ENCODE results near the gene DCLK3. TPM values are rescaled to one million over a fixed set of nuclear protein-coding genes. Genes with fewer than 3 reads are reported as not detected.

The DCLK3 gene
- total and polyA plus RNA-seq, 10 of the 15 experiments (the other 5 are each of a cell fraction or from before 2014, with no cell fraction given): not detected

- no peak for TF ChIP-seq ZNF274 (IDR thresholded peaks at IDR 0.05; ENCODE audit: insufficient read depth, insufficient read length)
- TF ChIP-seq IRF5 (IDR thresholded peaks at IDR 0.05; ENCODE audit: borderline replicate concordance): no peak
- no peak for TF ChIP-seq E2F4 (IDR thresholded peaks at IDR 0.05; ENCODE audit: low read depth, low read length)
- TF ChIP-seq JUNB (IDR thresholded peaks at IDR 0.05): no peak
- no peak for TF ChIP-seq STAT3 (IDR thresholded peaks at IDR 0.05; ENCODE audit: low read depth, low read length)
These were observed 318 bp upstream of the DCLK3 start (continued) for GRCh38 chr3:36764704-36765038.

- Histone ChIP-seq H3K4me1 (ENCODE audit: control insufficient read depth, insufficient read depth, low read length) (no peaks in the 10 kb centered on the region), H3K4me2 (ENCODE audit: control insufficient read depth, insufficient read depth) (no peak overlapping the region), H3K4me3 (no peak overlapping the region), H2AFZ (ENCODE audit: control insufficient read depth, low read depth, low read length) (no peak overlapping the region), H3K9ac (ENCODE audit: control insufficient read depth, insufficient read depth, low read length) (no peak overlapping the region), H3K36me3 (ENCODE audit: control insufficient read depth in 2 of 2, insufficient read depth in 2 of 2, low read length in 1 of 2) (no peaks in the 10 kb centered on the region), H3K79me2 (ENCODE audit: control insufficient read depth, insufficient read depth, low read length) (no peaks in the 10 kb centered on the region), H3K27ac (ENCODE audit: control insufficient read depth, insufficient read depth) (no peak overlapping the region), H3K9me3 (replicated peaks; ENCODE audit: control insufficient read depth, insufficient read depth, low read length) (no peaks in the 10 kb centered on the region; the same call in 2 of the 3 replicates), H3K27me3 (replicated peaks in 1 of 2; ENCODE audit: control insufficient read depth in 2 of 2, insufficient read depth in 2 of 2, low read length in 1 of 2) (peaks cover 0 to 8% of the 10 kb centered on the region in 2 experiments; a peak in 3 of 4 replicates), H4K20me1 (ENCODE audit: control insufficient read depth, insufficient read depth) (peaks cover 3% of the 10 kb centered on the region; the same call in 1 of the 2 replicates)
- BruUV-seq (replicated peaks): no TSS peak
- ChIA-PET POLR2A (no interaction called here), RAD21 (ENCODE audit: unreplicated experiment) (no interaction called here), SMC1A (ENCODE audit: uncharacterized antibody, unreplicated experiment) (no interaction called here), CTCF (interaction anchor here (0.7 to 0.9 kb wide), 3 partner anchors 34 to 195 kb away, joined by 3 read pairs; no protein-coding TSS in a partner anchor)
- FAIRE-seq (no peak), DNase-seq (ENCODE audit: low read depth, low spot score) (no peak), ATAC-seq (no peak)
- in situ Hi-C loops (cut with MboI) (no loop called here), intact Hi-C loops (cut with micrococcal nuclease; ENCODE audit: unreplicated experiment) (no loop called here)
- TF ChIP-seq FOXK2 (IDR thresholded peaks at IDR 0.05): no peak
- no peak for TF ChIP-seq MEF2B (IDR thresholded peaks at IDR 0.05; ENCODE audit: partially characterized antibody, poor library complexity, severe bottlenecking)
- no peak for TF ChIP-seq MEF2A (IDR thresholded peaks at IDR 0.05; ENCODE audit: insufficient read depth, low read depth, low read length)
- no peak for TF ChIP-seq BACH1 (IDR thresholded peaks at IDR 0.05; ENCODE audit: borderline replicate concordance)
- no peak for TF ChIP-seq FOXM1 (IDR thresholded peaks at IDR 0.05; ENCODE audit: low read depth, low read length)
- 50% methylated on average over 10 of the region's 10 CpGs for WGBS (ENCODE audit: insufficient coverage, insufficient replicate concordance, low lambda C conversion rate, missing lambda C conversion rate)
These were observed 1.2 kb downstream of the DCLK3 start for GRCh38 chr3:36762918-36763849.
